Placental pericyte (primary cell): Measurements from ENCODE around the gene IARS2. TPM values are rescaled to one million over a fixed set of nuclear protein-coding genes. Genes with fewer than 3 reads are reported as not detected.
A peak's percentile ranks its signal among the peaks of the same experiment; 100 is the strongest.

Source experiments
- small RNA-seq: library from RNA; depleted of rRNA; stranded (forward); fragments of <200 nt; gene quantifications from one replicate; pipeline ENCODE3, GENCODE V24; 2012; ENCODE audit warnings: low replicate concordance
- total RNA-seq: library from RNA; depleted of rRNA; stranded (reverse); fragments of >200 nt; gene quantifications from 2 replicates; pipeline ENCODE4 v1.2.3, GENCODE V29; 2012

Gene IARS2
- total RNA-seq, result 62.4 and 76.9 TPM in 2 replicates

DNA sequence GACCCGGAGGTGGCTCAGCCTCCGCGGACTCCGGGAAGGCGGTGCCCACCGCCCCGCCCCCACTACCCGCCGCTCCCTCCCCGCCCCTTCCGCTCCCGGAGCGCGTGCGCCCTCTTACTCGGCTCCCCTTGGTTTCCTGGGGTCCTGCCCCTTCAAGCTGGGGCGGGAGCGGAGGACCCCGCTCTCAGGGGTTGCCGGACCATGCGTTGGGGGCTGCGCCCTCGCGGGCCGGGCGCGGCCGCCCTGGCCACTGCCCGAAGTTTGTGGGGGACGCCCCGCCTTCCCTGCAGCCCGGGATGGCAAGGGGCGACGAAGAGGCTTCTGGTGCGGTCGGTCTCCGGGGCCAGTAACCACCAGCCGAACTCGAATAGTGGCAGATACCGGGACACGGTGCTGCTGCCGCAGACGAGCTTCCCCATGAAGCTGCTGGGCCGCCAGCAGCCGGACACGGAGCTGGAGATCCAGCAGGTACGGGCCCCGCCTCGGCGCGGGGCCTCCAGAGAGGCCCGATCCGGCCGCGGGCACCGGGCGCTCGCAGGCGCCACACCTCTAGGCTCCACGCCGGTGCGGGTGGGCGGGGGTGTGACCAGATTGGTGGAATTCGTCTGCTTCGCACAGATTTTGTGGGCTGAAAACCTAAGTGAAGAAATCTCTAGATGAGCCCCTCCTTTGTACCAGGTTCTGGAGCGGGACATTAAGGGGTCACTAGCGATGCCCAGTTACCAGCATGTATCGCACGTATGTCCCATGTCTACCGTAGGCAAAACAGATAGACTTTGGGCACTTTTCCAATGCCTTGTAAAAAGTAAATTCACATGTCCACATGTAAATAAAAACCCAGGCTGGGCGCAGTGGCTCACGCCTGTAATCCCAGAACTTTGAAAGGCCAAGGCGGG is at the start of gene IARS2:
IARS2 (plus strand) TSS at position 117 of the 896 bp plus-strand sequence; CDS start at position 202, 85 bp downstream.

DNA sequence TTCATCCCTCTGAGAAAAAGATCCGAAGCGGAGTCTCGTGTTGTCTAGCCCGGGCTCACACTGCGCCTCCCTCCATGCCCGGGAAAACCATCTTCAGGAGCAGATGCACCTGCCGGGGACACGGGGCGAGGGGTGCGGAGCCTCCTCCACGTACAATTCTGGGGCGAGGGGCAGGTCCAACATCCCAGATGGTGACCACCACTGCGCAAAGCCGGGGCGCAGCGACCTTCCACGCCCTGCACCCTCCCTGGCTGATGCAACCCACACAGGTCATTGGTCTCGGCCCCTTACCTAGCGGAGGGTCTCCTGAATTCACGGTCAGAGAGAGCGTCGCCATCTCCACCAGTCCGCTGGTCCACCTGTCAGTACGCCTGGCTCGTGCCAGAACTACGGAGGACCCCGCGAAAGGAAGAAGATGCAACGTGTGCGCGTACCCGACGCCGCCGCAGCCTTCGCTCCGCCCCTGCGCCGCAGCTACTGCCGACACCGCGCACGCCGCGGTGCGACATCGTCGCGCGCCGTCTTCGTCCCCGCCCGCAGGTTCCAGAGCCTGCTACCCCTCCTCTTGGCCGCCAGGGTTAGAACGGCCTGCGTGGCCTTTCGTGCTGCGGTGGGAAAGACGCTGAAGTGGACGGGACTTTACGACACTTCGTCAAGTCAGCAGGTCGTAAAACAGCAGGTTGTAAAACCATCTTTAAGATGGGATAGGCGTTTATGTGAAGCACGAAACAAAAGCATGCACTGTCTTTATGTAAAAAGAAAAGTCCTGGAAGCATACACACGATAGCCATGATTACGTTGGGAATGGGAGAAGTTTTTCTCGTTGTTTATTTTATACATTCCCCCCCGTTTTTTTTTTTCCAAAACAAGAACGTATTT is 47.6 kb upstream of the IARS2 start, which contains the start of gene EPRS1:
EPRS1 (minus strand) TSS at position 454 of the 879 bp plus-strand sequence; CDS start at position 337, 117 bp downstream.

DNA sequence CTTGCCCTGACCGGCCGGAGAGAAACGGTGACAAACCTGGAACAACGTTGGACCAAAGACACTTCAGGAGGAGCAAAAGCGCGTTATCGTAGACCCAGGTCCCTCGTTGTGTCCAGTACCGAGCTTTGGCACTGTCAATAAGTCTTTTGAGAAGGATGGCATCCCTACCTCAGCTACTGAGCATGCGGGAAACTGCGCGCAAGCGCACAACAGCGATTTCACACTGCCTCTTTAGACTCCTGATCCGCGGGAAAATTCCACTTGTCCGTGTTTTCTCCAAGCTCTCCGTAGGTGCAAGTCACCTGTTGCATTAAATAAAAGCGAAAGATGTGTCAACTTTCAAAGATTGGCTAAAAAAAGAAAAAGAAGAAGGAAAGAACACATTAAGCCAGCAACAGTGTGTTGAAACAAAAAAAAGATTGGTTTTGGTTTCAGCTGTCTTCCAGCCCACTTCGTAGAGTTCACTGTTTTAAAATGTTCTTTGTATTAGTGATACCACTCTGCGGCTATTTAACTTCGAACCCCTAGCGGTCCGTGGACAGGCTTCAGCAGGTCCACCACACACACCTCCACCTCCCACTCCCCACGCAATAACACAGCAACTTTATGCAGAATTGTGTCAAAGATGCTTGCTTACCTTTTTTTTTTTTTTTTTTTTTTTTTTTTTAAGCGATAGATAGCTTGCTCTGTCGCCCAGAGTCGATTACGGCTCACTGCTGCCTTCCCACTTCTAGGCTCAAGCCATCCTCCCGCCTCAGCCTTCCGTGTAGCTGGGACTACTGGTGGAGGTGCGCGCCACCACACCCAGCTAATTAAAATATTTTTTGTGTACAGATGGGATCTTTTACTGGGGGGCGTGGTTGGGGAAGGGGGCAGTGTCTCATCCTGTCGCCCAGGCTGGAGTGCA is 4.0 kb upstream of the IARS2 start, which contains the start of gene BPNT1:
BPNT1 (minus strand) TSS at position 139 of the 907 bp plus-strand sequence. CDS start 9,942 bp downstream, outside the sequence.

Small RNA genes within 50 kb of the gene (small RNA-seq; reads per million reads assigned to genes)
- gene MIR194-1, result 0.29 reads per million
- gene MIR215, result 2.1 reads per million, percentile 69 among the genes with 10 or more reads in this experiment

Other genes starting within 250 kb of the IARS2 start
- not detected in 2 replicates for gene SLC30A10, start 165.6 kb upstream of the IARS2 start, total RNA-seq
- 164 and 176 TPM in 2 replicates for gene EPRS1, start 47.6 kb upstream of the IARS2 start, total RNA-seq
- 19.5 and 31.5 TPM in 2 replicates for gene BPNT1, start 4.3 kb upstream of the IARS2 start, total RNA-seq
- 44.0 and 51.1 TPM in 2 replicates for gene RAB3GAP2, start 178.3 kb downstream of the IARS2 start, total RNA-seq